H9 (cell line): Measurements from ENCODE around the gene PDE2A. TPM values are rescaled to one million over a fixed set of nuclear protein-coding genes. Genes with fewer than 3 reads are reported as not detected.
A peak's percentile ranks its signal among the peaks of the same experiment; 100 is the strongest.

ENCODE experiments used
- DNase-seq: peaks from one replicate; pipeline ENCODE4 v3.0.0-alpha.2; 2017
- H2AFZ ChIP-seq: one replicate; pipeline ENCODE4 v1.6.1; 2013; ENCODE audit warnings: mild to moderate bottlenecking, low read length, control low read depth, moderate library complexity
- H2AK5ac ChIP-seq: 2 replicates; pipeline ENCODE4 v1.6.1; 2013; ENCODE audit warnings: low read length, control low read depth, mixed read lengths; ENCODE audit not compliant: insufficient read length
- H2BK120ac ChIP-seq: one replicate; pipeline ENCODE4 v1.6.1; 2013; ENCODE audit warnings: low read depth, mild to moderate bottlenecking, low read length, control low read depth, inconsistent platforms; ENCODE audit not compliant: poor library complexity, severe bottlenecking
- H2BK12ac ChIP-seq: 2 replicates; pipeline ENCODE4 v1.6.1; 2013; ENCODE audit warnings: low read length, control low read depth, mixed read lengths, low read depth; ENCODE audit not compliant: insufficient read length
- H2BK15ac ChIP-seq: 2 replicates; pipeline ENCODE4 v1.6.1; 2013; ENCODE audit warnings: low read depth, low read length, control low read depth
- H2BK20ac ChIP-seq: one replicate; pipeline ENCODE4 v1.6.1; 2013; ENCODE audit warnings: low read depth, mild to moderate bottlenecking, low read length, control low read depth, inconsistent platforms; ENCODE audit not compliant: poor library complexity, severe bottlenecking
- H2BK5ac ChIP-seq: 2 replicates; pipeline ENCODE4 v1.6.1; 2013; ENCODE audit warnings: low read length, control low read depth, mixed read lengths; ENCODE audit not compliant: insufficient read length
- H3K14ac ChIP-seq: 2 replicates; pipeline ENCODE4 v1.6.1; 2013; ENCODE audit warnings: low read length, control low read depth; ENCODE audit not compliant: insufficient read depth
- H3K18ac ChIP-seq: 2 replicates; pipeline ENCODE4 v1.6.1; 2013; ENCODE audit warnings: low read depth, mild to moderate bottlenecking, mixed read lengths, low read length, control low read depth; ENCODE audit not compliant: insufficient read length
- H3K23ac ChIP-seq: 2 replicates; pipeline ENCODE4 v1.6.1; 2013; ENCODE audit warnings: low read length, control low read depth, mixed read lengths, low read depth; ENCODE audit not compliant: insufficient read length
- H3K23me2 ChIP-seq: 2 replicates; pipeline ENCODE4 v1.6.1; 2013; ENCODE audit warnings: low read depth, mild to moderate bottlenecking, mixed read lengths, low read length, control low read depth; ENCODE audit not compliant: insufficient read length, poor library complexity, severe bottlenecking
- H3K27ac ChIP-seq: 2 replicates; pipeline ENCODE4 v1.5.1; 2013; ENCODE audit warnings: low read length, control low read depth, mixed read lengths, low read depth; ENCODE audit not compliant: insufficient read length
- H3K27me3 ChIP-seq: 2 replicates; pipeline ENCODE4 v1.6.1; 2013; ENCODE audit warnings: low read length, control low read depth, inconsistent platforms; ENCODE audit not compliant: insufficient read depth
- H3K4ac ChIP-seq: 2 replicates; pipeline ENCODE4 v1.6.1; 2013; ENCODE audit warnings: low read depth, mild to moderate bottlenecking, control low read depth, inconsistent platforms, low read length, moderate library complexity
- H3K4me1 ChIP-seq: 2 replicates; pipeline ENCODE4 v1.6.1; 2013; ENCODE audit warnings: low read length, control low read depth, inconsistent platforms; ENCODE audit not compliant: insufficient read depth
- H3K4me2 ChIP-seq: 2 replicates; pipeline ENCODE4 v1.6.1; 2013; ENCODE audit warnings: low read length, control low read depth, mixed read lengths; ENCODE audit not compliant: insufficient read length, insufficient read depth
- H3K56ac ChIP-seq: 2 replicates; pipeline ENCODE4 v1.6.1; 2013; ENCODE audit warnings: low read depth, mild to moderate bottlenecking, mixed read lengths, low read length, control low read depth; ENCODE audit not compliant: insufficient read length
- H3K79me1 ChIP-seq: 2 replicates; pipeline ENCODE4 v1.6.1; 2013; ENCODE audit warnings: low read depth, mild to moderate bottlenecking, moderate library complexity, low read length, control low read depth, inconsistent platforms; ENCODE audit not compliant: insufficient read depth, poor library complexity, severe bottlenecking
- H3K79me2 ChIP-seq: 2 replicates; pipeline ENCODE4 v1.6.1; 2013; ENCODE audit warnings: low read length, control low read depth, inconsistent platforms; ENCODE audit not compliant: insufficient read depth
- H3K9ac ChIP-seq: 2 replicates; pipeline ENCODE4 v1.6.1; 2013; ENCODE audit warnings: low read length, control low read depth, mixed read lengths; ENCODE audit not compliant: insufficient read length; ENCODE audit errors: extremely low read depth
- H3K9me3 ChIP-seq: one replicate; pipeline ENCODE4 v1.6.1; 2013; ENCODE audit warnings: low read depth, low read length, inconsistent platforms; ENCODE audit not compliant: control insufficient read depth
- H3T11ph ChIP-seq: one replicate; pipeline ENCODE4 v1.6.1; 2013; ENCODE audit warnings: mild to moderate bottlenecking, low read length, control low read depth, inconsistent platforms
- H4K20me1 ChIP-seq: one replicate; pipeline ENCODE4 v1.6.1; 2013; ENCODE audit not compliant: control insufficient read depth, insufficient read length, insufficient read depth
- H4K5ac ChIP-seq: 2 replicates; pipeline ENCODE4 v1.6.1; 2013; ENCODE audit warnings: low read depth, mild to moderate bottlenecking, mixed read lengths, low read length, control low read depth; ENCODE audit not compliant: insufficient read length
- H4K8ac ChIP-seq: replicated peaks from 2 replicates; pipeline ENCODE4 v1.6.1; 2013; ENCODE audit warnings: low read length, control low read depth, mixed read lengths, low read depth; ENCODE audit not compliant: insufficient read length
- H4K91ac ChIP-seq: 2 replicates; pipeline ENCODE4 v1.6.1; 2013; ENCODE audit warnings: low read depth, mild to moderate bottlenecking, moderate library complexity, mixed read lengths, low read length, control low read depth; ENCODE audit not compliant: insufficient read length
- H3K27ac Mint-ChIP-seq, 3 experiments: 2 replicates in 2 of 3; 3 replicates in 1 of 3; pipeline ENCODE4 v1.8.0; 2020 to 2021; ENCODE audit warnings: mixed read lengths in 3 of 3, mild to moderate bottlenecking in 1 of 3, moderate library complexity in 1 of 3
- H3K27me3 Mint-ChIP-seq: 2 replicates; pipeline ENCODE4 v1.8.0; 2021; ENCODE audit warnings: low read depth, mild to moderate bottlenecking, moderate library complexity, mixed read lengths
- H3K36me3 Mint-ChIP-seq, 3 experiments: 2 replicates in 2 of 3; 3 replicates in 1 of 3; pipeline ENCODE4 v1.8.0; 2020 to 2021; ENCODE audit warnings: low read depth in 3 of 3, mixed read lengths in 3 of 3; ENCODE audit not compliant: insufficient read depth in 1 of 3
- H3K4me1 Mint-ChIP-seq, 2 experiments: 2 replicates each; pipeline ENCODE4 v1.8.0; 2020; ENCODE audit warnings: mixed read lengths in 2 of 2
- H3K4me3 Mint-ChIP-seq, 2 experiments: 2 replicates in 1 of 2; 3 replicates in 1 of 2; pipeline ENCODE4 v1.8.0; 2020 to 2021; ENCODE audit warnings: mild to moderate bottlenecking in 2 of 2, mixed read lengths in 2 of 2, moderate library complexity in 1 of 2
- H3K9me3 Mint-ChIP-seq, 2 experiments: 2 replicates in 1 of 2; 3 replicates in 1 of 2; pipeline ENCODE4 v1.8.0; 2020; ENCODE audit warnings: mild to moderate bottlenecking in 2 of 2, mixed read lengths in 2 of 2, moderate library complexity in 1 of 2
- CTCF ChIP-seq: fragments of 200-600 bp; sonication (generic); conservative IDR thresholded peaks from 3 replicates; pipeline ENCODE4 v1.8.0; 2021; ENCODE audit warnings: antibody characterized with exemption, mild to moderate bottlenecking
- WGBS: extraction: QIAGEN DNeasy Blood & Tissue Kit; methylation state at CpG from one replicate; pipeline ENCODE4 v1.1.7; 2013; ENCODE audit warnings: missing lambda C conversion rate, low lambda C conversion rate, mixed read lengths; ENCODE audit not compliant: insufficient read length; ENCODE audit errors: extremely low coverage; 5-methylcytosine and 5-hydroxymethylcytosine counted together
- total RNA-seq: library from RNA; stranded (reverse); gene quantifications from 2 replicates; pipeline ENCODE4 v1.2.1, GENCODE V29; 2021

PDE2A gene
- total RNA-seq, 1 experiment from 2014 or later = 3.4 TPM

- Histone ChIP-seq H2BK15ac (no peak overlapping the region), H3K27ac (no peak overlapping the region), H2AFZ (no peak overlapping the region), H4K8ac (no peak overlapping the region), H4K91ac (no peak overlapping the region), H3K79me1 (no peaks in the 10 kb centered on the region), H2BK20ac (no peak overlapping the region), H3K4me2 (no peak overlapping the region), H3K23me2 (peaks cover 3% of the 10 kb centered on the region), H2BK120ac (no peak overlapping the region), H3K14ac (no peak overlapping the region), H3K9ac (no peak overlapping the region), H2BK12ac (no peak overlapping the region), H3K9me3 (no peaks in the 10 kb centered on the region), H3K18ac (no peak overlapping the region), H3K27me3 (no peaks in the 10 kb centered on the region), H2BK5ac (no peak overlapping the region), H4K5ac (no peak overlapping the region), H3K56ac (no peak overlapping the region), H3K79me2 (no peaks in the 10 kb centered on the region), H4K20me1 (peaks cover 4% of the 10 kb centered on the region), H3K4ac (no peak overlapping the region), H3K4me1 (peaks cover 5% of the 10 kb centered on the region; the same call in 1 of the 2 replicates), H3T11ph (no peak overlapping the region), H3K23ac (no peak overlapping the region), H2AK5ac (no peak overlapping the region)
- no peaks in the 10 kb centered on the region for H3K27me3 Mint-ChIP-seq
- WGBS = no CpG with 5 or more reads among the region's 20 CpGs
- no peaks in the 10 kb centered on the region for H3K9me3 Mint-ChIP-seq
- no peak for TF ChIP-seq CTCF
- DNase-seq = no peak
- peak overlapping the region in 2 of 3 experiments; percentile 40 to 64; a peak in 2 of 7 replicates for H3K27ac Mint-ChIP-seq
- H3K4me3 Mint-ChIP-seq = no peak overlapping the region
- peaks cover 38 to 53% of the 10 kb centered on the region in 2 experiments for H3K4me1 Mint-ChIP-seq
- H3K36me3 Mint-ChIP-seq = peaks cover 17 to 46% (median 27%) of the 10 kb centered on the region in 3 experiments
Observed at GRCh38 chr11:72709478-72710238, 35.4 kb upstream of the PDE2A start.
